Measurements from ENCODE around the gene ALK.

- TF ChIP-seq ZNF274 (IDR thresholded peaks at IDR 0.05; ENCODE audit: low read depth, low read length), result no peak
- TF ChIP-seq SUZ12 (IDR thresholded peaks at IDR 0.05; ENCODE audit: extremely low read depth, insufficient read depth, insufficient read length), result no peak
Measured at GRCh38 chr2:29719639-29720038, 201.7 kb downstream of the ALK start.

Data from NT2/D1 (cell line).